HG03108 (cell line): ENCODE results near the gene MYO9B.

Experiments
- ATAC-seq: cut with Tn5 transposase; IDR thresholded peaks from one replicate; pipeline ENCODE4 v1.9.1; 2021; ENCODE audit warnings: moderate library complexity; ENCODE audit not compliant: unreplicated experiment

Gene MYO9B

DNA sequence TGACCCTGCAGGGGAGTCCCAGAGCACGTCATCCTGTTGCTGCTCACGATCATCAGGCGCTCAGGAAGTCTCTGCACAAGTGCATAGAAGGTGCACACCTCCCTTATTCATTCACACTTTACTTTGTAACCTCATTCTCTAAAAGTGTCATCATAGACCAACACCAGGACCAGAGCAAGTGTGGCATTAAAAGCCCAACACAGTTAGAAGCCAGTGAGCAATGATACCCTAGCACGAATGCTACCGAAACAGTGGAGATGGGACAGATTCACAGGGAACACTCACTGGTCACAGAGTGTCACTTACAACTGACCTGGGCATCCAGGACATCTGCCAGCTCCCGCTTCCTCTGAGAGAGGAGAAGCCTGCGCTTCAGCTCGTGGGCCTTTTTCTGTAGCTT, 17.3 kb upstream of the MYO9B start:
- no peak for ATAC-seq

DNA sequence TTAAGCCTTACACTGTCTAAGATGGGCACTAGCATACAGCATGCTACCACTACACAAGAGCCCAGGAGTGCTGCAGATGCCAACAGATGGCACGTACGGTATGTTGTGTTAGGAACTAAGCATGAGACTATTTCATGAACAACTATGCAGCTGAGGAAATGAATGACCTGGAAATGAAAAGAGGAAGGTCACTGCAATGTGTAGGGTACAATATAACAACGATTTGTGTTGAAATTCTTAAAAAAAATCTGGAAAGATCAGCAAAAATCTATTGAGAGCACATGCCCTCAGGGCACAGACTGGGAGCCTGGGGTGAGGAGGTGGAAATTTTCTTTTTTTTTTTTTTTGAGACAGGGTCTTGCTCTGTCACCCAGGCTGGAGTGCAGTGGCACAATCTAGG, 14.8 kb upstream of the MYO9B start:
- ATAC-seq, result no peak

DNA sequence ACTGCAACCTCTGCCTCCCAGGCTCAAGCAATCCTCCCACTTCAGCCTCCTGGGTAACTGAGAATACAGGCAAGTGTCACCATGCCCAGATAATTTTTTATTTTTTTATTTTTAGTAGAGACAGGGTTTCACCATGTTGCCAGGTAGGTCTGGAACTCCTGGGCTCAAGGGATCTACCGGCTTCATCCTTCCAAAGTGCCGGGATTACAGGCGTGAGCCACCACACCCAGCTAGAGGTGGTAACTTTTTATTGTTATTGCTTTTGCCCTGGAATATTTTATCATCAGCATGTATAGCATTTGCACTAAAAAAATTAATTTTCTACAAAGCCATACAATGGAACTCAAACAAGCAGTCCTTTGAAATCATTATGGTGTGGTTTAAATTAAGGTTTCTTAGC, 14.4 kb upstream of the MYO9B start:
- no peak for ATAC-seq

DNA sequence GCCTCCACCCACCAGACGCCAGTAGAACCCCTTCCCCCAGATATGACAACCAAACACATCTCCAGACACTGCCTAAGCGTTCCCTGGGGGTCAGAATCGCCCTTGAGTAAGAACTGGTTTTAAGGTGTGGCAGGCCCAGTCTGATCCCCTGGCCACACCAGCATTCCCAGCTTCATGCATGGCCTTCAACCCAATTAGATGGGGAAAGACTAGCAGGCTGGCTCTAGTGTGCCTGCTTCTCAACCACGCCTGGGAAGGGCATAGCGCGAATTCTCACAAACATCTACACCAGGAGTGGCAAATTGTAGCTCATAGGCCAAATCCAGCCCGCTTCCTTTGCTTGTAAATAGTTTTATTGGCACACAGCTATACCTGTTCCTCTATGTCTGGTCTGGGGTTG, 13.9 kb upstream of the MYO9B start:
- no peak for ATAC-seq

DNA sequence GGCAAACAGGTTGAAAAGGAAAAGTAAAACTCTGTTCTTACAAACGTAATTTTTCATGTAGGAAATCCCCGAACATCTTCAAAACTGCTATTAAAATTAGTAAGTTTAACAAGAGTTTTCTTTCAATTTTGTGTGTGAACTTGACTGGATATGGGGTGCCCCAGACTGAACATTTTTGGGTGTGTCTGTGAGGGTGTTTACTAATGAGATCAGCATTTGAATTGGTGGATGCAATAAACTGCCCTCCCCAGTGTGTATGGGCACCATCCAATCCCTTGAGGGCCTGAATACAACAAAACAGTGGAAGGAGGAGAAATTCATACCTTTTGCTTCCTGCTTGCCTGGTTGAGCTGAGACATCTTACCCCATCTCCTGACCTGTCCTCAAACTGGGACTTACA, 12.1 kb upstream of the MYO9B start:
- ATAC-seq, result no peak

DNA sequence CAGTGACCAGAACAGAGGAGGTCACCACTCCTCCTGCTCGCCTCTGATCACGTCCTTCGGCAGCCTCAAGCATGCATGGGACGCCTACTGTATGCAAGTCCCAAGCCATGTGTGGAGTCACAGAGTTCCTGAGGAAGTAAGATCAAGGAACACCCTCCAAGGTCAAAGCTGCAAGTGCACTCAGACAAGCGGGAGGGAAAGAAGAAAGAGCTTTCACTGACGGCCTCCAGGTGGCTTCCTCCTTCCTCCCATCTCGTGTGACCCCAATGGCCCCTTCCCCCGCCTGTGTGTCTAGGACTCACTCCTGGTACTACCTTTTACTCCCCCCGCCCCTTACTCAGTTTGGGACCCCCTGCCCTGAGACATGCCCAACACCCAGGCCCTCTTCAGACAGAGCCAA, 6.4 kb upstream of the MYO9B start:
- ATAC-seq, result no peak

DNA sequence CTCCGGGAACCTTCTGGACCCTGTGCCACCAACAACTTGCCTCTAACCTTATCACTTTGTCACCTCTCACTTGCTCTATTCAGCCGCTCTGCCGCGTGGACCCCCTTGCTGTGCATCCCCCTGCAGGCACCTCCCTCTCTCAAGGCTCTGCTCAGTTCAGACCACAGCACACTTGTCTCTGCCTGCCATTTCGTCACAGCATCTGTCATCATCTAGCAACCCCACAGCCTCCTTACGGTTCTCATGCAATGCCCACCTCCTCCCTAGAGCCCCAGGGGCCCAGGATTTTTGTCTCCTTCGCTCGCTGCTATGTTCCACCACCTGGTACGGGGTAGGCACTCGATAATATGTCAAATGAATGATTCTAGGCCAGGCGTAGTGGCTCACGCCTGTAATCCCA, 5.2 kb upstream of the MYO9B start:
- no peak for ATAC-seq

DNA sequence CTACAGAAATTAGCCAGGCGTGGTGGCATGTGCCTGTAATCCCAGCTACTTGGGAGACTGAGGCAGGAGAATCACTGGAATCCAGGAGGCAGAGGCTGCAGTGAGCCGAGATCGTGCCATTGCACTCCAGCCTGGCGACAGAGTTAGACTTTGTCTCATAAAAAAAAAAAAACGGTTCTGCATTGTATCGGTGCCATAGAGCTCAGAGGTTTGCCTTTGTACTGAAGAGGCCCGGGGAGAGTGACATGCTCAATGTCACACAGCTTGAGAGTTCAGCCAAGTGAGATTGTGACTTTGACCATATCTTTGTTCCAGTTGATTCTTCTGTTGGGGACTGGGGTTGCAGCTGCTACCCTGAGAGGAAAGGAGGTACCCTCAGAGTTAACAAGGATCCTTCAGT, 4.7 kb upstream of the MYO9B start:
- no peak for ATAC-seq

DNA sequence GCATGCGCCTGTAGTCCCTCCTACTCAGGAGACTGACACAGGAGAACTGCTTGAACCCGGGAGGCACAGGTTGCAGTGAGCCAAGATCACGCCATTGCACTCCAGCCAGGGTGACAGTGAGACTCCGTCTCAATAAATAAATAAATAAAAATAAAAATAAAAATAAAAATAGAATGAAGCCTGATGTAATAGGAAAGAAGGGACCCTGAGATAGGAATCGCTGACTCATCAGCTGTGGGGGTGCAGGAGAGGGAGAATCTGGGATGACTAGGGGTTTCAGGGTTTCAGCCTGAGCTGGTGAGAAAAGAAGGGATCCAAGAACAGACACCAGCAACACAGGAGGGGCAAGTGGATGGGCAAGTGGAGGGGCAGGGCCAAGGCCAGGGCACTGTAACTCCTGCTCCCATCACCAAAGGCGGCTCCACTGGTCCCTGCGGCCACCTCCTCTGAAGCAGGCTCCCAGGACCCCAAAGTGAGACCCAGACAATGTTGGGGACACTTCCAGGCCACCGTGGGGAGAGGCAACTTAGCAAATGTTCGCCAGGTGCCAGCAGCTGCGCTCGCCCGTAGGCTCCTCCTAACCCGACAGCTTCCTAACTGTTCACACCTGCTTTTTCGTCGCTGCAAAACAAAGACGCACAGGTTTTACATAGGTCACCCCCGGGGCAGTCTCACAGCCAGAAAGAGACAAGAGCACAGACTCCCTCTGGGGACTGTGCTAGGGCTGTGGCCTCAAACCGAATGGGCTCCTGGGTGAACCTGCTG, 1.5 kb upstream of the MYO9B start:
- ATAC-seq, result no peak

DNA sequence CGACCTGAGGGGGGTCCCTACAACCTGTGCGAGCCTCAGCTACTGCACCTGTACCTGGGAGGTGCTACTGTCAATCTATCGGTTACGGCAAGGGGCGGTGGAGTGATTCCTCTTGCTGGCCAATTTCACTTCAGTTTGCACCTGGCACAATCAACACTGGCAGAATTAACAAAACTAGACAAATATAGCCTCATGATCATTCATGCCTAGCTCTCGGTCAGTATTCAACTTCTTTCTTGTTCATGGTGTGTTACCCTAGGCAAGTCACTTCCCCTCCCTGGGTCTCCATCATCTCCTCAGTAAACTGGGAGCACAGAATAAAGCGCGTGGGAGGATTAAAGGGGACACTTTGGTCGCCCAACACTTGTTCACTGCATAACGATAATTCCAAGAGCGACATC, 943 bp upstream of the MYO9B start:
- ATAC-seq, result no peak

DNA sequence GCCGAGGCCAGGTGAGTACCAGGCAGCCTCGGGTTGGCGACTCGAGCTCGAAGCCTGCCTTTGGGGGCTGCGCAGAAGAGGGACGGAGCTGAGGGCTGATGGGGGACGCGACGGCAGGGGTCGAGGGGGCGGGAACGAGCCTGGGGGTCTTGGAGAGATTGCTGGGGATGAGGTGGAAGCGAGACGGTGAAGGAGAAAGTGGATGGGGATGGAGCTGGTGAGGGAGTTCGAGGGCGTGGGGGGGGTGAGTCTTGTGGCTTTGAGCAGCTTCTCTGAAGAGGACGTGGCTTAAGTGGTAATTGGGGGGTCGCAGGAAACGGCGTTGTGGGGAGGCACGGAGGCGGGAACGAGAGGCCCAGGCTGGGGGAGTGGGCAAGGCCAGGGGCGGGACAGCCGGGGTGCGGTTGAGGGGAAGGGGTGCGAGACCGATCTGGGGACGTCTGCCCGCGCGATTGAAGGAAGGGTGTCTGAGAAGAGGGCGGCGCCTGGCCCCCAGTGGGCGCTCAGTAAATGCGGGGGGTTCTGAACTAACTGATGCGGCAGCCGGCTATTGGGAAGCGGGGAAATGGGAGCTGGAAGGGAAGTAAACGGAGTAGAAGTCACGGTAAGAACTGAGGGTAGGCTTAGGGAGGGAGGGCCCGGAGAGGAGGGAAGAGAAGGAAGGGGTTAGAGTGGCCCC, 426 bp downstream of the MYO9B start:
- no peak for ATAC-seq

DNA sequence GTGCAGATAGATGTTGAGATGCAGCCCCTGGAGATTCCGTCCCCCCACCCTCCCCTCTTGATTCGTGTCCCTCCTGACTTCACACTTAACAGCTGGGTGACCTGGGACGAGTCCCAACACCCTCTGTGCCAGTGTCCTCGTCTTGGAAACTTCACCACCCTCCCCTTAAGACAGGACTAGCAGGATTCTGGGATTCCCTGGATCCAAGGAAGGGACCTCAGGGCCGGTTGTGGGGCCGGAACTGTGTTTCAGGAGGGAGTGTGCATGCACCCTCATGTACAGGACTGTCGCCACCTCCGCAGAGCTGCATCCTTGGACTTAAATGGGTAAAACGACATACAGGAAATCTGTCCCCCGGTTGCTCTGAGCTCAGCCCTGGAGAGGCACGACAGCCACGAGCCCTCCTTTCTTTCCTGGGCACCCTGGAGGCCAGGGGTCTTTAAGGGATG, 990 bp downstream of the MYO9B start:
- no peak for ATAC-seq

DNA sequence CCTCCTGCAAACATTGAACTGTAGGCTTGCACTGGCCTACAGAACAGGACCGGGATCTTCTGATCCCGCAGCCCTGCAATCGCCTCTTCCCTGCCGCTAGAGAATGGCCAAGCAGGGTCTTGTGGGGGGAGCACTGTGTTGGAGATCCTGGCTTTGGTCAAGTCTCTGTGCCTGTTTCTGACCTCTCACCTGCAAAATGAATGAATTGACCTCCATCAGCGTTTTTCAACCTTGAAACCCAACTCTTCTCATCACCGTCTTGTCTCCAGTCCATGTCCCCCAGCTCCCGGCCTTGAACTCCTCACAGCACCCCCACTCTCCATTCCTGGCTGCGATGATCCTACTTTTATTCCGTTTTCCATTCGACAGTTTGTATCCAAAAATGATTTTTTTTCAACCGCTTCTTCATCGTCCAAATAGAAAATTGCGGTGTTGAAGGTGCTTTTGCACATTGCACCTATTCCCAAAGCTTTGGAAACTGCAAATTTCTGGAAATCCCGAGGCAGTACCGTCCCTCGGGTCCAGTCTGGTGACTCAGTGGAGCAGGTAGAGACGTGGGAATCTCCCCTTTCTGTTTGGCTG, 2.0 kb downstream of the MYO9B start:
- ATAC-seq, result no peak

DNA sequence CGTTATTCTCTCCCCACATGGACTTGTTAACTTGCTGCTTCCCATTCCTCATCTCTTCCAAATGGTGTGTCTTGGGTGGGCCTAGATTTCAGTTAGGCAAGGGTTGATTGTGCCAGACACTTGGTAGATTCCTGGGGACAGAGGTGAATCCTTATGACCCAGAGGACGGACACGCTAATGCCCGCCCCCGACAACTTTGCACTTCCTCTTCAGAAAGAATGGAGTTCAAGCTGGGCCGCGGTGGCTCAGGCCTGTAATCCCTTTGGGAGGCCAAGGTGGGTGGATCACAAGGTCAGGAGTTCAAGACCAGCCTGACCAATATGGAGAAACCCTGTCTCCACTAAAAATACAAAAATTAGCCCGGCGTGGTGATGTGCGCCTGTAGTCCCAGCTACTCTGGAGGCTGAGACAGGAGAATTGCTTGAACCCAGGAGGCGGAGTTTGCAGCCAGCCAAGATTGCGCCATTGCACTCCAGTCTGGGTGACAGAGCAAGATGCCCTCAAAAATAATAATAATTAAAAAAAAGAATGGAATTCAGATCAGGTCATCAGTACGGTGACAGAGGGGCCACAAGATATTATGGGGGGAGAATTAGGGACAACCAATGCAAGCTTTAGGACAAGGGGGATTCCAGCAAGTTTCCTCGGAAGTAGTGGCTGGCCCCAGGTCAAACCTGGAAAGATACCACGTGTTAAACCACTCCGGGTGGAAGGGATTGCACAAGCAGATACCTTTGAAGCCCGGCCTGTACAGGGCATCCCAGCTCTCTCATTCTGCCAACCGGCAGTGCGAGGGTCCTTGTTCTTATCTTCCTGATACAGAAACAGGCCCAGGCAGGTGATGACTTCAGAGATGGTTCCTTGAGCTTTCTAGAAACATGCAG, 2.7 kb downstream of the MYO9B start:
- ATAC-seq, result no peak

DNA sequence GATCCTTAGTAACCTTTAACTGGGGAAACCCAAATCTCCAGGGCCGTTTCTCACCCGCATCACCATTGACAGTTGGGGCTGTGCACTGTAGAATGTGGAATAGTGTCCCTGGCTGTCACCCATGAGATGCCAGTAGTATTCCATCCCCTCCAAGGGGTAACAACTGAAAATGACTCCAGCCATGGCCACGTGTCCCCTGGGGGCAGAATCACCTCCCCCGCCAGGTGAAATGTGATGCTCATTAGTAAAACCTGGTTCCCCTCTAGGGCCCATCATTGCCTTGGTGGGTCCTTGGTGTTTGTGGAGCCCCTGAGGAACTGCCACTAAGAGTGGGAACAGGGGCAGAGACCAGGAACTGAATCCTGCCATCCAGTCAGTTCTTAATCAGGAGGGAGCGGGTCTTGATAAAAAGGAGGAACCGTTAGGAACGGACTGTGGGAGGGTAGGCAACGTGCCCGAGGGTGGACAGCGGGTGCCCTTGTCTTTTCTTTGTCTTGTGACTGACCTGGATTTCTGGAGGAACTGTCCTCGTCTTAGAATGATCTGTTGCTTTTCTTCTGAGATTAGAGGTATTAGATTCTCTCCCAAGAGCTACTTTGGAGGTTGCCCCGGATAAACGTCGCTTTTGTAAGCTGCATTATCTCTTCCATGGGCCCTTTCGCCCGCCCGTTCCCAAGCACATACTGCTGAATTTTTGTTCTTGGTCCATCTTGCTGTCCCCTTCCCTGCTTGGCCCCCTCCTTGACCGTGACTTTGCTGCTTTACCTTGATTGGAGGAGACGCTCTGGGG, 3.5 kb downstream of the MYO9B start:
- no peak for ATAC-seq

DNA sequence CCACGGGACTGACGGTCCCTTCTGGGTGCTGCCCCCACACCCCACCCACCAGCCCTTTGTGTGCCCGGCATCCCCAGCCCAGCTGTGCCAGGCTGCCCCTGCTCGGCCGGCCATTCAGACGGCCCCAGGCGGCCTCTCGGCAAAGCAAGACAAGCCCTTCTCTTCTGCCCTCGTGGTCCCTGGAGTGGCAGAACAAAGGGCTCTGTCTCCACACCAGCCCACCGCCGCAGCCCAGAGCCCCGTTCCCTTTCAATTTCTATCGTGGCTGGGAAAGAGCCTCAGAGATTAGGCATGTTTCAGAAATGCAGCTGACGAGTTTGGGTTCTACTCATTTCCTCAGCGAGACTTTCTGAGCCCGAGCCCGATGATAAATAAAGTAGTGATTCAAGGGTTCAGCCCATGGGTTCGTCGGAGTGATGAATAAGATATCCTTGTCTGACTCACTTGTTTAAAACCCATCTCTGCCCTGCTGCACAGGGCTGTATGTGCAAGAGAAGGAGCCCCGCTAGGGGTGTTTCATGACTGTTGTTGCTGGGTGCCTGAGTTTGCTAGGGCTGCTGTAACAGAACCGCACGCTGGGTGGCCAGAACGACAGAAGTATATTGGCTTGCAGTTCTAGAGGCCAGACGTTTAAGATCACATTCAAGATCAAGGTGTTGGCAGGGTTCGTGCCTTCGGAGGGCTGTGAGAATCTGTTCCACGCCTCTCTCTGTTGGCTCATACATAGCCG, 4.3 kb downstream of the MYO9B start:
- peak; percentile 27 for ATAC-seq

DNA sequence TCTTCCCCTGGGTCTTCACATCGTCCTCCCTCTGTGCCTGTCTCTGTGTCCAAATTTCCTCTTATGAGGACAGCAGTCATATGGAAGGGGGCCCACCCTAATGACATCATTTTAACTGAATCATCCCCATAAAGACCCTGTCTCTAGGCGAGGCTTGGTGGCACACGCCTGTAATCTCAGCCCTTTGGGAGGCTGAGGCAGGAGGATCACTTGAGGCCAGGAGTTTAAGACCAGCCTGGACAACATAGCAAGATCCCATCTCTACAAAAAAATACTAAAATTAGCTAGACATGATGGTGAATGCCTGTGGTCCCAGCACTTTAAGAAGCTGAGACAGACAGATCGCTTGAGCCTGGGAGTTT, 4.8 kb downstream of the MYO9B start:
- ATAC-seq, result no peak

DNA sequence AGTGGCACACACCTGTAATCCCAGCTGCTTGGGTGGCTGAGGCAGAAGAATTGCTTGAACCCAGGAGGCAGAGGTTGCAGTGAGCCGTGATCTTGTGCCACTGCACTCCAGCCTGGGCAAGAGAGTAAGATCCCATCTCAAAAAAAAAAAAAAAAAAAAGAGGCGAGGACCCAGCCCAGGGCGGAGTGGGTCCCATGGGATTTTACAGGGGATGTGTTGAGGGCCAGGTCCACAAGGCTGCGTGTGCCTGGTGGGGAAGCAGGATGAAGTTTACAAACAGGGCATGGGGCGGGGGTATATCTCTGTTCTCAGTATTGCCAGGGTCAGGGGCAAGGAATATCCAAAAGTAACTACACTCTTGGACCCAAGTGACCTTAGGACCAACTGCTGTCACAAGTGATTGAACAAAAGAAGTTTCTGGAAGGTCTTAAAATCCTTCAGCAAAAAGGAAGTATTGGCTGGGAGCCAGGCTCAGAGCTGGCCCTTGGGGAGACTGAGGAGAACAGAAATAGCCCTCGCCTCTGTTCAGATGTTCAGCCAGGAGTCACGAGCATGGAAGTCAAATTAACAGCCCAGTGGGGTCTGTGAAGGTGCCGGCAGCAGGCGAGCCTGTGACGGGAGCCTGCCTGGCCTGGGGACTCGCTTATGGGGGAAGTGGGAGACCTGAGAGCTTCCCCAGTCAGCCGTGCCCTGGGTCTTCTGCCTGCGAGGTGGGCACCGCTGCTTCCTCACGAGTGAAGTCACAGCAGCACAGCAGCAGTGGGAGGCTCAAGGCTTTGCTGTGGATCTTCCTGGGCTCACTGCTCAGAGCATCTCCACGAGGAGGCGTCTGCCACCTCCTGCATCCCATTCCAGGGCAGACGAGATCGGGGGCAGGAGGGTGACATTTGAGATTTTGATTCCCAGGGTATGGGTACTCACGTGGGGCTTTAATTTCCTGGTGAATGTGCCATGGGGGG, 6.4 kb downstream of the MYO9B start:
- no peak for ATAC-seq

DNA sequence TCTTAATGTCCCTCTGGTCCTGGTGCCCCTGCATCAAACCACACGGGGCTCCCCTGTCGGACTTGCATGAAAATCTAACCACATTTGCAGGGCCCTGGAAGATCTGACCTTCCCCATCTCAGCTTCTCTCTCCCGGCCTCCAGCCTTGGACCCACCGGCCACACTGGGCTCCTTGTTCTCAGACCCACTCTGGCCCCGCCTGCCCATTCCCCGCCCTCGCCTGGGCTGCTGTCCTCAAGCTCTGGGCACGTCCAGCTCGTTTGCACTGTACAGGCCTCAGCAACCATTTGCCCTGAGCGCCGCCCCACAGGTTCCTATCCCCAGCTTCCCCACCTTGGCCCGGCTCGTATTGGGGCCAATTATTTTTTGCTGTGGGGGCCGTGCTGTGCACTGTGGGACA, 10.5 kb downstream of the MYO9B start:
- ATAC-seq, result no peak
